Activated T-cell treated with anti-CD3 and anti-CD28 coated beads for 1 hour (primary cell): Measurements from ENCODE around the gene TDRD12.
"Not testable (repeated sequence)": the region's sequence is repeated elsewhere in the genome, so short reads cannot be mapped to it uniquely, and the experiment has no call there.

ENCODE experiments used
- DNase-seq: peaks from one replicate; pipeline ENCODE4 v3.0.0-alpha.2; 2020; ENCODE audit warnings: low read depth

TDRD12 gene

DNA sequence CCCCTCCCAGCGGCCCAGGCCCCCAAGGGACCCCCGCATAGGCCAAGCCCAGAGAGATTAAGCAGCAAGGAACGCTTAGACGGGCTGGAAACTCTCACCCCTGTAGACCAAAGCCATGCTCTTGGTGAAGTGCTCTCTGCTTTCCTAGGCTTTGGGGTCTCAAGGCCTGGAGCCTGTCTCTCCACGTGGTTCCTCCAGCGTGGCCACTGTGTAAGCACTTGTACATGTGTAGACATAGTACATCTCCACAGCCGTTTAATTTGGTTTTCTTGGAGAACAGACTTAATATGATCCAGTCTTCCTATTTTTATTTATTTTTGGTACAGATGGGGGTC, 26.9 kb upstream of the TDRD12 start:
- no peak for DNase-seq

DNA sequence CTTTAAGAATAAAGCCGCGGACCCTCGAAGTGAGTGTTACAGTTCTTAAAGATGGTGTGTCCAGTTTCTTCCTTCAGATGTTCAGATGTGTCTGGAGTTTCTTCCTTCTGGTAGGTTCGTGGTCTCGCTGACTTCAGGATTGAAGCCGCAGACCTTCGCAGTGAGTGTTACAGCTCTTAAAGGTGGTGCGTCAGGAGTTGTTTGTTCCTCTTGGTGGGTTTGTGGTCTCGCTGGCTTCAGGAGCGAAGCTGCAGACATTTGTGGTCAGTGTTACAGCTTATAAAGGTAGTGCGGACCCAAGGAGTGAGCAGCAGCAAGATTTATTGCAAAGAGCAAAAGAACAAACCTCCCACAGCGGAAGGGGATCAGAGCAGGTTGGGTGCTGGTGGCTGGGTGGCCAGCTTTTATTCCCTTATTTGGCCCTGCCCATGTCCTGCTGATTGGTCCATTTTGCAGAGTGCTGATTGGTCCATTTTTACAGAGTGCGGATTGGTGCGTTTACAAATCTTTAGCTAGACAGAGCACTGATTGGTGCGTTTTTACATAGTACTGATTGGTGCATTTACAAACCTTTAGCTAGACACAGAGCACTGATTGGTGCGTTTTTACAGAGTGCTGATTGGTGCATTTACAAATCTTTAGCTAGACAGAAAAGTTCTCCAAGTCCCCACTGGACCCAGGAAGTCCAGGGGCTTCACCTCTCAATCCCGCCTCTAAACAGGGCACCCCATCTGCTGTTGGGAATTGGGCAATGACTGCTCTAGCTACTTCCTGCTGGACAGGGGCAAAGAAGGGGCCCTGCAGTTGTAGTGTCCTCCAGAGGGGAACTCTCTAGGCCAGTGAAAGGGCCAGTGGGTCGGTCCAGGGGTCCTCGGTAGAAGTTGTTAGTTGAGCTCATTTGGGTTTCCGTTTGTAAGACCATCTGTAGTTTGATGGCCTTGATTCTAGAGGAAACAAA, 26.1 kb upstream of the TDRD12 start:
- DNase-seq = not testable (repeated sequence)

DNA sequence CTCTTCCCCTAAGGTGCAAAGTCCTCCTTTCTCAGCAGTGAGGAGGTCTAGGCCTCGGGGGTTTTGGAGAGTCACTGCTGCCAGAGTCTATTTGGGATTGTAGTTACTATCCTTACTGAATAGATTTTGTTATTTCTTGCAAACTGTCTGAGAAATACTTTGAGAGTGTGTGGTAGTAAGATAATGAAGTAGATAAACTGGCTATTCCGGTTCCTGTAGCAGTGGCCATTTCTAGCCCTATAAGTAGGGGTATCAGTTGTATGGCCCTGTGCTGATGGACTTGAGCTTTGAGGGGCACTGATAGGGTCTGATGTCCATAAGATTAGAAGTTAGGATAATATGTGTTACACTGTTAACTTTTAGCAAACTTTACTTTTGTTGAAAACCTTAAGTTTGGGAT, 25.3 kb upstream of the TDRD12 start:
- not testable (repeated sequence) for DNase-seq

DNA sequence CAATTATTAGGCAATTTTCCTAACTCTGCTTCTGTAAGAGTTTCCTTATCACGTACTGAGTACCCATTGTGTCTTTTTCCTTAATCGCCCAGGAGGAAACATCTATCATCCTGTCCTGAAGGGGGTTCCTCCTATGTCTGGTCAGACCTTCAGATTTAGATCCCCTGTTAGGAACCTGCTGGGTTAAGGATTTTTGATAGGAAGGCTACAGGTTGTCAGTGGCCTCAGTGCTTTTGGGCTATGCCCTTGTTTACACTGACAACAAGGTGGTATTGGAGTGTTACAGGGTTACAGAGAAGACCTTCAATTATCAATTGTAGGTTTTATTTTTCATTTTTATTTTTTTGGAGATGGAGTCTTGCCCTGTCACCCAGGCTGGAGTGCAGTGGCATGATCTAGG, 24.7 kb upstream of the TDRD12 start:
- not testable (repeated sequence) for DNase-seq

DNA sequence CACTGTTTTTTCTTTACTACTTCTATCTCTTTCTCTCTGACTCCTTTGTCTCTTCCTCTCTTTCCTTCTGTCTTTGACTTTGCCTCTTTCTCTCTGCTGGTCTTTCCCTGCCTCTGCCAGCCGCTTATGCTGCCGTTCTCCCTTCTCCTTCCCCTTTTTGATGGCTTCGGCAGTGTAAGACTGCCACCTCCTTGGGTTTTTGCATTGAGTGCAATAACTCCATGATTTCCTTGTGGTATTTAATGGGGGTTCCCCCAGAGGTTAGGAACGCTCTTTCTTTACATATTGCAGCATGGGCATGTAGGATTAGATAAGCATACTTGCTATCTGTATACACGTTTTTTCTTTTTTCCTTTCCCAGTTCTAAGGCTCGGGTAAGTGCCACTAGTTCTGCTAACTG, 24.1 kb upstream of the TDRD12 start:
- not testable (repeated sequence) for DNase-seq

DNA sequence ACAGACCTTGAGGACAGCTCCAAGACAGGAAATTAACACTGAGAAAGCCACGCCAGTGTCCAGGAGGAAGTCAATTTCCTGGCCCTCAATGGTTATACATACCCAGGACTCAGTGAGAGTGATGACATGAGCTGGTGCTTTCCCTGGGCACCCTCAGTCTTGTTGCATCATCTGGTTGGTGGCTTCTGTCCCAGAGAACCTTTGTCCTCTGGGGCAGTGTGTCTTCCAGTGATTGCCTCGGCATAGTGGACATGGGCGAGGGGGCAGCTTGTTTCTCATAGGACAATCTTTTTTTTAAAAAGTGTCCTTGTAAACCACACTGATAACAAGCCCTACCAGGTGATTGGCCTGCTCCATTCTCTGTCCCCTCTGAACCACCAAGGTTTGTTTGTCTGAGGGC, 22.8 kb upstream of the TDRD12 start:
- DNase-seq = not testable (repeated sequence)

DNA sequence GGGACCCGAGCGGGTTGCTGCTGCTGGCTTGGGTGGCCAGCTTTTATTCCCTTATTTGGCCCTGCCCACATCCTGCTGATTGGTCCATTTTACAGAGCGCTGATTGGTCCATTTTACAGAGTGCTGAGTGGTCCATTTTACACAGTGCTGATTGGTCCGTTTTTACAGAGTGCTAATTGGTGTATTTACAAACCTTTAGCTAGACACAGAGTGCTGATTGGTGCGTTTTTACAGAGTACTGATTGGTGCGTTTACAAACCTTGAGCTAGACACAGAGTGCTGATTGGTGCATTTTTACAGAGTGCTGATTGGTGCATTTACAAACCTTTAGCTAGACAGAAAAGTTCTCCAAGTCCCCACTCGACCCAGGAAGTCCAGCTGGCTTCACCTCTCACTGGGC, 19.4 kb upstream of the TDRD12 start:
- DNase-seq = not testable (repeated sequence)

DNA sequence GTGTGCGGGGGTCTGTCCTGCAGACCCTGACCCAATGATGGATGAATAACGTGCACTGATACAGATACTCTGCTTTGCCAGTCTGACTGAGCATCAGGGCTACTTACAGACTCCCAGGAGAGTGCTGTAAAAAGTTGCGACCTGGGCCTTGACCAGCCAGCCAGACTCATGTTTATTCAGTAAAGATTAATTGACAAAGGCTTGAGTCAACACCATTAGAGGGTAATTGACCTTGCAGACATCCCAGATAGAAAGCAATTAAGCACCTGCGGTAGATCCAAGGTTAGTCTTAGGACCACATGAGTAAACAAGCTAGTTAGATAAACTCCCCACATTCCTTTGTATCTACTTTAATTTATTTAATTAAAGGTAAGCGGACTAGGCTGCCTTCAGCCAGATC, 17.6 kb upstream of the TDRD12 start:
- DNase-seq = no peak

DNA sequence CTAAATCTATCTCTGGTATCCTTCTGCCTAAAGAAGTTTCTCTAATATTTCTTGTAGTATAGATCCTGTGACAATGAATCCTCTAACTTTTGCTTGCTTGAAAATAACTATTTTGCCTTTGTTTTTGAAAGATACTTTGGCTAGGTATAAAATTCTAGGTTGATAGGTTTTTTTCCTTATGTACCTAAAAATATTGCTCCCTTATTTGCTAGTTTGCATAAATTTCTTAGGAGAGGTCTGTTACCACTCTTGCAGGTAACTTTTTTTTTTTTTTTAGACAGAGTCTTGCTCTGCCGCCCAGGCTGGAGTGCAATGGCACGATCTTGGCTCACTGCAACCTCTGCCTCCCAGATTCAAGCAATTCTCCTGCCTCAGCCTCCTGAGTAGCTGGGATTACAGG, 15.6 kb upstream of the TDRD12 start:
- not testable (repeated sequence) for DNase-seq

DNA sequence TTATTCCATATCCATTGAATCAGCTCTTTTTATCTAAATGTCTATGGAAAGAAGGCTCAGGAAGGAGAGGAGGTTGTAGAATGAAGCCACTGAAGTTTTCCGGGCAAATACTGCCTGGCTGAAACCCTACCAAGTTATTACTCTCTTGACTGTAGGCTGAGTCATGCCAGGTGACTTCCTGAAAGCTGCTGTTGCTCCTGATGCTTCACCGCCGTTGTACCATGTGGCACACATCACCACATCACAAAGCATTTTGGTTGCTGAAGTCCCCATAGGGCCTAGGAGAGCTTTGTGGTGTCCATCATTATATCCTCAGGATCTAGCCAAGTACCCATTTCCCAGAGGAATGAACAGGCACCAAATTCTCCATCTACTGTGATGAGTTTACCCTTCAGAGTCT, 11.1 kb upstream of the TDRD12 start:
- DNase-seq = peak; percentile 16

DNA sequence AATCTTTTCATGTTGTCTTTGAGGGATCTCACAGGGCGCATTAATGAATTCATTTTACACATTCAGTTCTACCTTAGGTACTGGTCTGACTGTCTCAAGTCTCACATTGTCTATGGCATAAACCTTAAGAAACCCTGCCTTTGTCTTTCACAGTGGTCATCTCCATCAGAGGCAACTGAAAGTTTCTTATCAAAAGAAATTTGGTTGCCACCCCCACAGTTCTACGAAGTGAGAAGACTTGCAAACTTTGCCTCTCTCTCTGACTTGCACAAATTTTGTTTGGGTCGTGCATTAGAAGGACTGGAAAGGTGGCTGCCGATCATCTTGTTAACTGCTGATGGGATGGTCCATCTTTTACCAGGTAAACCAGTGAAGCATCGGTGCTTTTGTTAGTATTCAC, 10.5 kb upstream of the TDRD12 start:
- no peak for DNase-seq

DNA sequence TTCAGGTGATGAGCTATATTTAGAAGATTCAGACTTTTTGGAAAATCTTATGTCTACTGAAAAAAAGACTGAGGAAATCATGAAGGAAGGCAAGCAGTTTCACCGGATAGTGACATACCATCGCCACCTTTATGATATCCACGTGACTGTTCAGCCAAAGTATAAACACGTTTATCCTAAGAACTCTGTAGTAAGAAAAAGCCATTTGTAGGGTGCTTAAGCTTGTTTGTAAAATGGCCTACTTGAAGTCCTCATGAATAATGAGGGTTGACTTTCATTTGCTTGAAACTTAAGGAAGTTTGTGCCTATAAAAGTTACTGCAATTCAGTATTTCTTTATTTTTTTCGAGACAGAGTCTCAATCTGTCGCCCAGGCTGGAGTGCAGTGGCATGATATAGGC, 7.8 kb upstream of the TDRD12 start:
- no peak for DNase-seq

DNA sequence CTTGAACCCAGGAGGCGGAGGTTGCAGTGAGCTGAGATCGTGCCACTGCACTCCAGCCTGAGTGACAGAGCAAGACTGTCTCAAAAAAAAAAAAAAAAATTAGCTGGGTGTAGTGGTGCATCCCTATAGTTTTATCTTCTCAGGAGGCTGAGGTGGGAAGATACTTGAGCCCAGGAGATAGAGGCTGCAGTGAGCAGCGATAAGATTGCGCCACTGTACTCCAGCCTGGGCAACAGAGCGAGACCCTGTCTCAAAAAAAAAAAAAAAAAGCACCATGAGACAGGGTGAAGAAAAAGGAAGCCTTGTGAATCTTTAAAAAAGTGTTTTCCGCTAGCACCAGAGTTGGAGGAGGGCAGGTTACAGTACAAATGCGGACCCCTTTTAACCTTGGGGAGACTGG, 3.4 kb upstream of the TDRD12 start:
- DNase-seq = not testable (repeated sequence)

DNA sequence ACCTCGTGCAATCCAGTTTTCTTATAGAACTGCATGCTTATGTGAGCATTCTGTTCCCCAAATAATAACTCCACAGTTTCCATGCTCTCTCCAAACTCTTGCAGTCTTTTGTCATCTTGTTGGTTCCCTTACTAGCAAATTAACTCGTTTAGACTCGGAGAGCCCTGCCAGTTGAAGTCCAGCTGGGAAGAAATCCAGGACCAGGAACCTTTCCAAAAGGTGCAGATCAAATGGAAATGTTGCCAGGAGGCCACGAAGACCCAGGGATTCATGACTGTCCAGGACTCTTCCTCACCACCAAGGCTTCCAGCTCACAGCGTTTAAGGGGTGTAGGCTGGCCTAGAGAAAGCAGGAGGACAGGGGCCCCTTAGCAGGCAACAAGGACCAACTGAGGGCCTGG, 2.1 kb upstream of the TDRD12 start:
- DNase-seq = no peak

DNA sequence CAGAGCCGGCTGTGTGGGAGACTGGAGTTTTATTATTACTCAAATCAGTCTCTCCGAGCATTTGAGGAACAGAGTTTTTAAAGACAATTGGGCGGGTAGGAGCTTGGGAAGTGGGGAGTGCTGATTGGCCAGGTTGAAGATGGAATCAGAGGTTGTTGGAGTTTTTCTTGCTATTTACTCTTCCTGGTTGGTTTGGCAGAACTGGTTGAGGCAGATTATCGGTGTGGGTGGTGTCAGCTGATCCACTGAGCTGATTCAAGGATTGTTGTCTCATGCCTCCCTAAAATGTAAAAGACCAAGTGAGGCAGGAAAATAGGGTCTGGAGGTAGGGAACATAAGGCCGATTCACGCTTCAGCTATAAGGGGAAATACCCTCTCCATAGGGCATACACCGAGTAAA, 1.3 kb upstream of the TDRD12 start:
- no peak for DNase-seq

DNA sequence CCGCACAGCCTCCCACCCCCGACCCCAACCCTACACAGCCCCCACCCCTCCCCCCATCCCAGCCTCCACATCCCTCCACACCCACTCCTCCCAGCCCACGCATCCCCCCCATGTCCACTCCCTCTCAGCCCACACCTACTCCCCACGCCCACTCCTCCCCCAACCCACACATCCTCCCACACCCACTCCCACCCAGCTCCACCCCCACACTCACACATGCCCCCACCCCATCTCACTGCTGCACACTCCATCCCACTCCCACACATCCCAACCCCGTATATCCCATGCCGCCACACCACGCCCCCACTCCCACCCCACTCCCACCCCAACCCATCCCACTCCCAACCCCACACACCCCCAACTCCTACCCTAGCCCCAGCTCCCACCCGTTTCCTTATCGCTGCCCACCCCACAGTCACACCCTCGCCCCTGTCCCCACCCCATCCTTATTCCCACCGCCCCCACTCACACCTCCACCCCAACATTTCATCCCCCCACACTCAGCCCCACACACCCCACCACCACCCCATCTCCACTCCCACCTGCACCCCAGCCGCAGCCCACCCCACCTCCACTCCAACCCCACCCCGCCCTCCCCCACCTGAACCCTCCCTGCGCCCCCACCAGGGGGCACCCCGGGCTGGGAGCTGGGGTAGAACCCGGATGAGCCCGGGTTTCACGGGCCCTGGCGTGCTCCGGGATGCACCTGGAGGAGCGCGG, 809 bp downstream of the TDRD12 start:
- DNase-seq = no peak

DNA sequence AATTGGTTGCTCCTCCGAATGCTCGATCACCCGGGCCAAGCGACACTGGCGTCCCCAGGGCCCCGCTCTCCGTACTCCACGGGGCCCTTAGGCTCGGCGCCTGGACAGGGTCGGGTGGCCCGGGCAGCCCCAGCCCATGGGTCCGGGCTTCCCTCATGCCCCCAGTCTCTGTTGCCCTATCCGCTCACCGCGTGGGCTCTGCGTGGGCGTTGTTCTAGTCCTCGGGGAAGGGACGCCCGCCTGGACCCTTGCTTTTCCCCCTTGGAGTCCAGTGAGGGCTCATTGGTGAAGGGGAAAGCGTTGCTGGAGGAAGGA, 1.3 kb downstream of the TDRD12 start:
- no peak for DNase-seq

DNA sequence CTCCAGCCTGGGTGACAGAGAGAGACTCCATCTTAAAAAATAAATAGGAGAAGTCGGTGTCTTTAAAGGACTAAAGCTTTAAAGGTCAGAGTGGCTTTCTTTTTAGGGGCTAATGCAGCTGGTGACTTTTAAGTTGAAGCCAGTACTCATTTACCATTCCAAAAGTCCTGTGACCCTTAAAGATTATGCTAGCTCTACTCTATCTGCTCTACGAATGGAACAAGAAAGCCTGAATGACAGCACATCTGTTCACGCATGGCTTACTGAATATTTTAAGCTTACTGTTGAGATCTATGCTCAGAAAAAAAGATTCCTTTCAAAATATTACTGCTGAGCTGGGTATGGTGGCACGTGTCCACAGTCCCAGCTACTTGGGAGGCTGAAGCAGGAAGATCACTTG, 16.4 kb downstream of the TDRD12 start:
- no peak for DNase-seq

DNA sequence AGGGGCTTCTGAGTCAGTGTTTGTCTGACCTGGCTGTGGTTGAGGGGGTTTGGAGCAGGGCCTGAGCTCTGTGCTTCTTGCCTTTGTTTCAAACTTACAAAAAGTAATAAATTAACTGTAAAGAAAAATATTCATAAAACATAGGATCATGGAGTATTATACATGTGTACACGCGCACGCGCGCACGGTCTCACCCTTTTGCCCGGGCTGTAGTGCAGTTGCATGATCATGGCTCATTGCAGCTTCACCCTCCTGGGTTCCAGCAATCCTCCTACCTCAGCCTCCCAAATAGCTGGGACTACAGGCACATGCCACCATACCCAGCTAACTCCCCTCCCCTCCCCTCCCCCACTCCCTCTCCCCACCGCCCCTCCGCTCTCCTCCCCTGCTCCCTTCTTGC, 23.5 kb downstream of the TDRD12 start:
- DNase-seq = no peak

DNA sequence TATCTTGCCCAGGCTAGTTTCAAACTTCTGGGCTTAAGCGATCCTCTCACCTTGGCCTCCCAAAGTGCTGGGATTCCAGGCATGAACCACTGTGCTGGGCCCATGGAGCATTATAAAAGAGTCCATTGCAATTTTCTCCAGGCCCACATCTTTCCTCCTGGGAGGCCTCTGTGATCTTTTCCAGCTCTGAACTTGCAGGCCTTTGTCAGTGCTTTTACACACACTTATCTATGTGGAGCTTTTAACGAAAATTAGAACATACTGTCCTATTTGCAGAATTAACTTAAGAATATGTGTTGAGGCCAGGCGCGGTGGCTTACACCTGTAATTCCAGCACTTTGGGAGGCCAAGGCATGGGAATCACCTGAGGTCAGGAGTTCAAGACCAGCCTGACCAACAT, 23.9 kb downstream of the TDRD12 start:
- DNase-seq = no peak

DNA sequence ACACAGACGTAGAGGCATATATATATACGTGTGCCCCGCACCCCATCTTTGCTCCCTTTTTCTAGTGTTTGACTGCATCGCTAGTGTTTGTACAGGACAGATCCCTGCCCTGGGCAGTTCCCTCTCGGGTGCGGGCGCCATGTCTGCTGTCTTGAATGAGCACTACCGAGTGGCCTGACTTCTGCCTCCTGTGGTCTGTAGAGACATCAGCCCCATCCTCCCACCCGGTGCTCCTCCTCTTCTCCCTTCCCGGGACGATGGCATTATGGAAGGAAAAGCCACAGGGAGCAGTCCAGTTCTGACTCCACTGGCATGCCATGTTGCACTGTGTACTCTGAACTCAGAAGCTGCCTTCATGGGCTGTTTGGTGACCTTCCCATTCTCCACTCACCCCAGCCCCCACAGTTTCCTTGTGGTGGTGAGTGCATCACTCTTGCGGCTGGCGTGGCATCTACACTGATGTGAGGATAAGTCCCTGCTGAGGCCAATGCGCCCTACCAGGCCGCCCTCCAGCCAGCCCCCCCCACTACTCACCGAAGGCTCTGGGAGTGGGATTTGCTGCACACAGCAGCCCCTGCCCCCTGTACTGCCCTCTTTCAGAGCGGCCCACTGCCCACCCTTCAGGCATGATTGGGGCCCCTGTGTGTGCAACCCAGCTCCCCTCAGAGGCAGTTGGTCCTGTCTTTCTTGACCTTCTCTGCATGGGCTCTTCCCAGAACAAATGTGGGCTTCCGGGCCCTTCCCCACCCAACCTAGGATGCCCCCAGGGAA, 25.2 kb downstream of the TDRD12 start:
- no peak for DNase-seq

DNA sequence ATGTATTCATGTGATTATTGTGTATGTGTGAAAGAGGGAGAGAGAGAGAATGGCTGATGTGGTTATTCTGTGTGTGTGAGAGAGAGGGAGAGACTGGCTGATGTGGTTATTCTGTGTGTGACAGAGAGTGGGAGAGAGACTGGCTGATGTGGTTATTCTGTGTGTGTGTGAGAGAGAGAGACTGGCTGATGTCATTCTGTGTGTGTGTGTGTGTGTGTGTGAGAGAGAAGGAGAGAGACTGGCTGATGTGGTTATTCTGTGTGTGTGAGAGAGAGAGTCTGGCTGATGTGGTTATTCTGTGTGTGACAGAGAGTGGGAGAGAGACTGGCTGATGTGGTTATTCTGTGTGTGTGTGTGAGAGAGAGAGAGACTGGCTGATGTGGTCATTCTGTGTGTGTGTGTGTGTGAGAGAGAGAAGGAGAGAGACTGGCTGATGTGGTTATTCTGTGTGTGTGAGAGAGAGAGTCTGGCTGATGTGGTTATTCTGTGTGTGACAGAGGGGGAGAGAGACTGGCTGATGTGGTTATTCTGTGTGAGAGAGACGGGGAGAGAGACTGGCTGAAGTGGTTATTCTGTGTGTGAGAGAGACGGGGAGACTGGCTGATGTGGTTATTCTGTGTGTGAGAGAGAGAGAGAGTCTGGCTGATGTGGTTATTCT, 26.2 kb downstream of the TDRD12 start:
- not testable (repeated sequence) for DNase-seq
